GM19328 (cell line): ENCODE measurements around the gene CXCL13.
A peak's percentile ranks its signal among the peaks of the same experiment; 100 is the strongest.
"Not testable (repeated sequence)": the region's sequence is repeated elsewhere in the genome, so short reads cannot be mapped to it uniquely, and the experiment has no call there.

Experiments used
- ATAC-seq: cut with Tn5 transposase; IDR thresholded peaks from one replicate; pipeline ENCODE4 v1.9.1; 2021; ENCODE audit warnings: mild to moderate bottlenecking, moderate library complexity; ENCODE audit not compliant: unreplicated experiment

Gene CXCL13, protein sequence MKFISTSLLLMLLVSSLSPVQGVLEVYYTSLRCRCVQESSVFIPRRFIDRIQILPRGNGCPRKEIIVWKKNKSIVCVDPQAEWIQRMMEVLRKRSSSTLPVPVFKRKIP

GRCh38 chr4:77605210-77605902 lies at the start of gene CXCL13:
Gene CXCL13 (plus strand): TSS chr4:77605820. CDS start chr4:77605866, 46 bp downstream.
- ATAC-seq = no peak

GRCh38 chr4:77560170-77560569 lies 45.5 kb upstream of the CXCL13 start:
- ATAC-seq = no peak

DNA sequence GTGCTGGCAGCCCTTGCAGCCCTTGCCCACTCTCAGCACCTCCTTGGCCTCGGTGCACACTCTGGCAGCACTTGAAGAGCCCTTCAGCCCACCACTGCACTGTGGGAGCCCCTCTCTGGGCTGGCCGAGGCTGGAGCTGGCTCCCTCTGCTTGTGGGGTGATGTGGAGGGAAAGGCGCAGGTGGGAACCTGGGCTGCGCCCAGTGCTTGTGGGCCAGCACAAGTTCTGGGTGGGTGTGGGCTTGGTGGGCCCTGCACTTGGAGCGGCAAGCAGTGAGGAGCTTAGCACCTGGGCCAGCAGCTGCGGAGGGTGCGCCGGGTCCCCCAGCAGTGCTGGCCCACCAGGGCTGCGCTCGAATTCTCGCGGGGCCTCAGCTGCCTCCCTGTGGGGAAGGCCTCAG lies 43.9 kb upstream of the CXCL13 start:
- ATAC-seq = not testable (repeated sequence)

DNA sequence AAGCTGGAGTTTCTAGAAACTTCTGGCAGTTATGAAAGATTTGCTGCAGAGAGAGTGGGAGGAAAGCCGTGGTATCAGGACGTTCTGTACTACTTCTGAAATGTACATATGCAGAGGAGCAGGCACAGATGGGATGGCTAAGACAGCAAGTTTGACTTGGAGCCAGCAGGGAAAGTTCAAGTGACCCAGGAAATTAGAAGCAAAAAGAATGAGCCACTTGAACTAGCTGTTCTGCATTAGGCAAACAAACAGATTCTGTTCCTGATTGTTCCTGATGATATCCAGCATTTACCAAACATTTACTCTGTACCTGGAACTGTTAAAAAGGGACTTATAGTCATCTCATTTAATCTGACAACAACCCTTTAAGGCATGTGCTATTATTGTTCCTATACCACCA lies 41.4 kb upstream of the CXCL13 start:
- ATAC-seq = no peak

DNA sequence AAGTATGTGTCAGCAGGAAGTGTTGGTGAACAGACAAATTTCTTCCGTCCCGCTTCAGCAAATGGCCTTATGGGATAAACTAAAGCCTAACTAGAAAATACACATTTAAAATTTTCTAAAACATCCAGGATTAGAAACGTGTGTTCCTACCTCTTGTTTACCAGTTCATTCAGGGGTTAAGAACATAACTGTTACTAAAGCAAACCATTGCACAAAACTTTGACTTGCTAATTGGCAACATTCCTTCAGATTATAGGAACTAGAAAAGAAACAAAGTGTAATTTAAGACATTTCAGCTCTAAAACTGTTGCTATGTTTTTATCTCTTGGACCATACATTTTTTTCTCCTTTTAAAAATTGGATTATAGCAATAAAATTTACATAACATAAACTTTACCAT lies 39.5 kb upstream of the CXCL13 start:
- no peak for ATAC-seq

GRCh38 chr4:77567549-77567948 lies 38.1 kb upstream of the CXCL13 start:
- ATAC-seq = no peak

- not testable (repeated sequence) for ATAC-seq
Observed at GRCh38 chr4:77570508-77571214, 35.0 kb upstream of the CXCL13 start.

GRCh38 chr4:77576351-77576750 lies 29.3 kb upstream of the CXCL13 start:
- no peak for ATAC-seq

DNA sequence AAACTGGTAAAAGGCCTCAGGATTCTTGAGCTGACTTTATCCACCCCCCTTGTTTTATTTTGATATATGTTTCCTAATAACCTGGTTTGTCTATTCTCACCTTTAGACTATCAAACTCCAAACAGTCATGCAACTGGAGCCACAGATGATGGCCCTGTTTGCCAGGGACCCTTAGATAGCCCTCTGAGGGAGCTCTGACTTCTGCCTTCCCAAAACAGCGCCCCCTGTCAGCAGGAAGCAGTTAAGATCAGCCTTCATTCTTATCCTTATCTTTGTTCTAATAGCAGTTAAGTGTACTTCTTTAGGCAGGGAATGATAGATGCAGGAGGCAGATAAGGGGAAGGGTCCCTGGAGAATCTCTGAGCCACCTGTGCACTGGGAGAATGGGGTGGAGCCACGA lies 27.5 kb upstream of the CXCL13 start:
- no peak for ATAC-seq

- no peak for ATAC-seq
Observed at GRCh38 chr4:77579406-77580076, 26.1 kb upstream of the CXCL13 start.

DNA sequence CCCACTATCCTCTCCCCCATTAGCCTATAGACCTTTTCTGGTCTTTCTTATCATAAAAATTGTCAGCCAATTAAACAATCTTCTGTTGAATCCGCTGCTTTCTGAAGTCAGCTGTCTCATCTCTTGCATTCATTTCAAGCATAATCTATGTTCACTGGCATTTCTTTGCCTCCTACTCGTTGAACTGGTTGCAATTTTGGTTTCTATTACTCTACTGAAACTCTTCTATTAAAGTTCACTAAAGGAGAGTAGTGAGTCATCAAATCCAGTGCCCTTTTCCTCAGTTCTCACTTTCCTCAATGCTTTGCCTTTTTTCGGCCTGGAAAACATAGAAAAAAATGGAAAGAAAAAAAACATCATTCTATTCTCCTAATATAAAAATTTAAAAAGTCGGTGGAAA lies 23.9 kb upstream of the CXCL13 start:
- no peak for ATAC-seq

DNA sequence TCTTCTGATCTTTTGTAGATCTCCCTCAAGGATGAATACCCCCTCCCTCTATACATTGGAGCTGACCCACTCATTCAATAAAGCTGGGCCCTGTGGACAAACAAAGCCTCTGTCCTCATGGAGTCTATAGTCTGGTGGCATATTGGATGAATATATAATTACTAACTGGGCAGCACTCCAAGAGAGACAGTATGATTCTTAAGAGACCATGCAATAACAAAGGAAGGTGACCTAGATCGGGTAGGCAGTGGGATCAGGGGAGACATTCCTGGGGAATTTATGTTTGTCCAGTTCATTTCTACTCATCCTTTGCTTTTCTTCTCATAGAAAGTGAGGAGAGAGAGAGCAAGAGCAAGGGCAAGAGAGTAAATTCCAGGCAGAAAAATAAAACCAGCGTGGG lies 23.5 kb upstream of the CXCL13 start:
- no peak for ATAC-seq

GRCh38 chr4:77582711-77583110 lies 22.9 kb upstream of the CXCL13 start:
- no peak for ATAC-seq

DNA sequence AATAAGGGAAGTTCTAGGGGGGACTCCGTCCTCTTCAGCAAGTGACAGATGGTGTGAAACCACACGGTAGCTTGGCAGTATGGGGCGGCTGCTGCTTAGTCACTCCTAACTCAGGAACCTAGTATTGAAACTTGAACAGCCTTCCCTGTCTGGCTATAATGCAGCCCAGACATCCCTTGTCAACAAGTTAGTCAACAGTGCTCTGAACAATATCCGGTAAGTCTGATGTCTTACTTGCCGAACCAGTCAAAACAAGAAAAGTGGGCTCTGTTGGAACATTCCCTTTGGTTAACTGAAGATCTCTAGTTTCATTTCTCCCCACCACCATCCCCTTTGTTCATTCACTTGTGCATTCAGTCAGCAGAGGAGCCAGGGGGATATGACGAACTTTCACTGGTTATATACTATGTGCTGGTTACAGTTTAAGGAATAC lies 18.7 kb upstream of the CXCL13 start:
- peak; percentile 96 for ATAC-seq

DNA sequence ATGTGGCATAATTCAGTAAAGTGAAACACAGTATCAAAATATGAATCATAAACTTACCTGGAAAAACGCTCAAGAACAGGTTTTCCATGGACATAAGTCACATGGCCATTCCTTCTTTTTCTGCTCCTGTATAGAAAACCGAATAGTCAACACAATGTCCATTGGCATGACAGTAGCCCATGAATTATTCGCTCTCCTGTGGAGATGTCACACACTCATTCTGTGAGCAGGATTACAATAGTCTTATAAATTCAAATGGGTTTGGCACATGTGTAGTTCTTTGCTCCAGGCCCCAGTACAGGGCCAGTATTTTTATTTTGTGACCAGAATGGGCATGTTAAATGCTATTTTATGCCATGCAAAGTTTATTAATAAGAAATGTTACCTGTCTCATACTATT lies 15.1 kb upstream of the CXCL13 start:
- no peak for ATAC-seq

- no peak for ATAC-seq
Observed at GRCh38 chr4:77591532-77591931, 14.1 kb upstream of the CXCL13 start.

- no peak for ATAC-seq
Observed at GRCh38 chr4:77593101-77593500, 12.5 kb upstream of the CXCL13 start.

GRCh38 chr4:77593993-77594392 lies 11.6 kb upstream of the CXCL13 start:
- no peak for ATAC-seq

DNA sequence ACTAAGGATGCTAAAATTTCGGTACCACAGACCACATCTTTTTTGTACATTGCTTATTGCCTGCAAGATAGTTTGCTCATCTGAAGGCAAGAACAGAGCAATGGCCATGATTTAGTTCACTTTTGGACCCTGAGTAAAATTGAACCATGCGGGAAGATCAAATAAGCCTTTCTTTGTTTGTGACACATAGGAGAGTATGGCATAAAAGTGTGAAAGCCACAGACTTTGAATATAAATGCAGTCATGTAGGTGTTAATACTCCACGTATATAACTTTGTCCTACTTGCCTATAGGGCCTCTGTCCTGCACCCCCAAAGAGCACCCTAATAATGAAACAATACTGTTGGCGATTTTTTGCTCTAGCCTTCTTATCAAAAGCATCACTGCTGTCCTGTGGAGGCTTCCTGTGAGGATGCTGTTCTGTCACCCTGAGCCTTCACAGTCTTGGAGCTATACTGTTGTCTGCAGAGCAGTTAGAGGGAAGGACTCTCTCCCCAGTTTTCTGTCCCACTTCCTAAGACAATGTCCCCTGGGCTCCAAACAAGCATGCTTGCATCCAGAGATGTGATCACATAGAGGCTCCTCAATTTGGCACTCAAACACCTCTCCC lies 10.2 kb upstream of the CXCL13 start:
- ATAC-seq = no peak

GRCh38 chr4:77599378-77599777 lies 6.2 kb upstream of the CXCL13 start:
- ATAC-seq = no peak
